ENCODE data around the gene SEMA3C. TPM values are rescaled to one million over a fixed set of nuclear protein-coding genes. Genes with fewer than 3 reads are reported as not detected.

Gene SEMA3C
- total and polyA plus RNA-seq, 2 donors (not counting 1 experiment from before 2014, with no cell fraction given) = 0.06 TPM; not detected in 1

DNA sequence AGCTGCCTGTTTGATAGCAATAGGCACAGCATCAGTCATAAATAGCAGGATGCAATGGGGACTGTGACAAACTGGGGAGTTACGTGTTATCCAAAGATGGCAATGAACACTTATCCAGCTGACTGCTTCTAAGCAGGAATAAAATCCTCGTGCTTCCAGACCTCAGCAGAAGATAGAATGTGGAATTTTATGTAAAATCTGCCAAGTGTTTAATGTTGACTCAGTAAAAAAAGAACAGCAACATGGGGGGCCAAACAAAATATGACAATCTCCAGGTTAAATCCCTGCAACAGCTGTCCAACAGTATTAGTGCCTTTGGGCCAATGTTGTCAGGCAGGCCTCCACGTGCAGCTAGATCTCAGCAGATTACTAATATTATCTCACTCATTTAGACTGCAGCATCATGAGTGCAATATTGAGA is 127.3 kb downstream of the SEMA3C start:
- no peaks in the 10 kb centered on the region for H4K20me1 ChIP-seq (ENCODE audit: control insufficient read depth, insufficient read depth, low read length, poor library complexity, severe bottlenecking)
- Mint-ChIP-seq H3K4me3 (no peak overlapping the region), H3K4me1 (no peaks in the 10 kb centered on the region), H3K27me3 (no peaks in the 10 kb centered on the region), H3K9me3 (ENCODE audit: insufficient read depth) (no peaks in the 10 kb centered on the region), H3K27ac (no peak overlapping the region)
- POLR2A ChIA-PET = no interaction called here
- TF ChIP-seq, protein P1, sequence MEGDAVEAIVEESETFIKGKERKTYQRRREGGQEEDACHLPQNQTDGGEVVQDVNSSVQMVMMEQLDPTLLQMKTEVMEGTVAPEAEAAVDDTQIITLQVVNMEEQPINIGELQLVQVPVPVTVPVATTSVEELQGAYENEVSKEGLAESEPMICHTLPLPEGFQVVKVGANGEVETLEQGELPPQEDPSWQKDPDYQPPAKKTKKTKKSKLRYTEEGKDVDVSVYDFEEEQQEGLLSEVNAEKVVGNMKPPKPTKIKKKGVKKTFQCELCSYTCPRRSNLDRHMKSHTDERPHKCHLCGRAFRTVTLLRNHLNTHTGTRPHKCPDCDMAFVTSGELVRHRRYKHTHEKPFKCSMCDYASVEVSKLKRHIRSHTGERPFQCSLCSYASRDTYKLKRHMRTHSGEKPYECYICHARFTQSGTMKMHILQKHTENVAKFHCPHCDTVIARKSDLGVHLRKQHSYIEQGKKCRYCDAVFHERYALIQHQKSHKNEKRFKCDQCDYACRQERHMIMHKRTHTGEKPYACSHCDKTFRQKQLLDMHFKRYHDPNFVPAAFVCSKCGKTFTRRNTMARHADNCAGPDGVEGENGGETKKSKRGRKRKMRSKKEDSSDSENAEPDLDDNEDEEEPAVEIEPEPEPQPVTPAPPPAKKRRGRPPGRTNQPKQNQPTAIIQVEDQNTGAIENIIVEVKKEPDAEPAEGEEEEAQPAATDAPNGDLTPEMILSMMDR (IDR thresholded peaks at IDR 0.05) = no peak
- TF ChIP-seq EZH2 (IDR thresholded peaks at IDR 0.05; ENCODE audit: borderline replicate concordance, insufficient read depth, low read depth, low read length, poor library complexity, severe bottlenecking) = no peak
- no peaks in the 10 kb centered on the region for H3K27me3 ChIP-seq (replicated peaks in 1 of 4; ENCODE audit: control extremely low read depth in 1 of 4, control insufficient read depth in 3 of 4, insufficient read depth in 4 of 4, low read length in 3 of 4)
- CTCF ChIA-PET = no interaction called here
- no peaks in the 10 kb centered on the region for H3K79me2 ChIP-seq (ENCODE audit: control insufficient read depth, insufficient read depth, low read length)
- no peaks in the 10 kb centered on the region for H3K4me1 ChIP-seq (ENCODE audit: control insufficient read depth in 2 of 2, insufficient read depth in 2 of 2, low read length in 2 of 2)
- H3K9me3 ChIP-seq (ENCODE audit: control extremely low read depth in 1 of 3, control insufficient read depth in 2 of 3, insufficient read depth in 1 of 3, low read length in 2 of 3) = no peaks in the 10 kb centered on the region
- no peak overlapping the region for H2AFZ ChIP-seq (ENCODE audit: insufficient read depth, low read depth, low read length, poor library complexity, severe bottlenecking)
- H3K9ac ChIP-seq (ENCODE audit: low read length) = no peak overlapping the region
- ATAC-seq (ENCODE audit: low read depth) (no peak), DNase-seq (no peak)
- no peak overlapping the region for H3K4me3 ChIP-seq (ENCODE audit: control extremely low read depth in 1 of 5, extremely low read depth in 1 of 5, insufficient read depth in 1 of 5, low read depth in 2 of 5, low read length in 4 of 5)
- H3K4me2 ChIP-seq (replicated peaks; ENCODE audit: low read depth, low read length, poor library complexity, severe bottlenecking) = no peak overlapping the region
- no peak overlapping the region for H3K27ac ChIP-seq (ENCODE audit: low read length in 2 of 2)
- intact Hi-C loops (cut with micrococcal nuclease) = no loop called here
- WGBS (ENCODE audit: insufficient coverage) = 89% methylated on average over 2 of the region's 3 CpGs
- H3K36me3 ChIP-seq (replicated peaks in 1 of 2; ENCODE audit: control extremely low read depth in 1 of 2, control insufficient read depth in 1 of 2, extremely low read depth in 1 of 2, insufficient read depth in 2 of 2, low read length in 1 of 2) = no peaks in the 10 kb centered on the region

DNA sequence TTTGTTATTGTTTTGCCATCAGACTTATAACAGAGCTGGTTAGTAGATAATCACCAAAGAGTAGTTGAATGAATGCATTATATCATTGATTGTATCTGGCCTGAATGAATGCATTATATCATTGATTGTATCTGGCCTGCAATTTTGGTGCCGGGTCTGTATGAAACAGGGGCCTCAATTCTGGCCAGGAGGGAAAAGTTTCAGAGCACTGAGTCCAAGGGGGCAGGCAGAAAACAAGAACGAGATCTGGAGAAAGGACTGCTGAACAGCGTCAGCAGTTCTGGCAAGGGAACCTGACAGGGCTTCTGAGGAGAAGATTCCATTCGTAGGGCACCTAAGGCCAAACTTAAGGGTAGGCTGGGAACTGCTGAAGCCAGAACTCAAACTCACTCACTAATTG is 128.0 kb downstream of the SEMA3C start:
- ChIA-PET POLR2A (no interaction called here), CTCF (no interaction called here)
- Histone ChIP-seq H3K4me1 (ENCODE audit: control insufficient read depth in 2 of 2, insufficient read depth in 2 of 2, low read length in 2 of 2) (no peaks in the 10 kb centered on the region), H3K27ac (ENCODE audit: low read length in 2 of 2) (no peak overlapping the region), H3K9ac (ENCODE audit: low read length) (no peak overlapping the region), H2AFZ (ENCODE audit: insufficient read depth, low read depth, low read length, poor library complexity, severe bottlenecking) (no peak overlapping the region), H3K79me2 (ENCODE audit: control insufficient read depth, insufficient read depth, low read length) (no peaks in the 10 kb centered on the region), H3K4me2 (replicated peaks; ENCODE audit: low read depth, low read length, poor library complexity, severe bottlenecking) (no peak overlapping the region), H3K27me3 (replicated peaks in 1 of 4; ENCODE audit: control extremely low read depth in 1 of 4, control insufficient read depth in 3 of 4, insufficient read depth in 4 of 4, low read length in 3 of 4) (no peaks in the 10 kb centered on the region), H3K9me3 (ENCODE audit: control extremely low read depth in 1 of 3, control insufficient read depth in 2 of 3, insufficient read depth in 1 of 3, low read length in 2 of 3) (no peaks in the 10 kb centered on the region), H3K36me3 (replicated peaks in 1 of 2; ENCODE audit: control extremely low read depth in 1 of 2, control insufficient read depth in 1 of 2, extremely low read depth in 1 of 2, insufficient read depth in 2 of 2, low read length in 1 of 2) (no peaks in the 10 kb centered on the region), H3K4me3 (ENCODE audit: control extremely low read depth in 1 of 5, extremely low read depth in 1 of 5, insufficient read depth in 1 of 5, low read depth in 2 of 5, low read length in 4 of 5) (no peak overlapping the region), H4K20me1 (ENCODE audit: control insufficient read depth, insufficient read depth, low read length, poor library complexity, severe bottlenecking) (no peaks in the 10 kb centered on the region)
- no peaks in the 10 kb centered on the region for H3K27me3 Mint-ChIP-seq
- H3K4me3 Mint-ChIP-seq = no peak overlapping the region
- 83% methylated on average over 2 of the region's 4 CpGs for WGBS (ENCODE audit: insufficient coverage)
- intact Hi-C loops (cut with micrococcal nuclease) = no loop called here
- no peak overlapping the region for H3K27ac Mint-ChIP-seq
- TF ChIP-seq, protein P1 (IDR thresholded peaks at IDR 0.05) = no peak
- TF ChIP-seq EZH2 (IDR thresholded peaks at IDR 0.05; ENCODE audit: borderline replicate concordance, insufficient read depth, low read depth, low read length, poor library complexity, severe bottlenecking) = no peak
- no peaks in the 10 kb centered on the region for H3K9me3 Mint-ChIP-seq (ENCODE audit: insufficient read depth)
- H3K4me1 Mint-ChIP-seq = no peaks in the 10 kb centered on the region
- DNase-seq = no peak
- no peak for ATAC-seq (ENCODE audit: low read depth)

Data from B cell (primary cell).